MCF 10A (cell line): Measurements from ENCODE around the gene HBE1. TPM values are rescaled to one million over a fixed set of nuclear protein-coding genes. Genes with fewer than 3 reads are reported as not detected.
"Not testable (repeated sequence)": the region's sequence is repeated elsewhere in the genome, so short reads cannot be mapped to it uniquely, and the experiment has no call there.

ENCODE experiments used
- Bru-seq: library from RNA; stranded (reverse); fragments of 400-500 nt; gene quantifications from one replicate; lab custom pipeline; 2021; lab: Mats Ljungman, UMichigan
- BruChase-seq, 2 experiments: library from RNA; stranded (reverse); fragments of 400-500 nt; gene quantifications; one replicate each; lab custom pipeline; 2021; lab: Mats Ljungman, UMichigan
- BruUV-seq: library from RNA; stranded (reverse); fragments of 400-500 nt; replicated peaks from 2 replicates; lab custom pipeline; 2021; lab: Mats Ljungman, UMichigan
- CTCF ChIA-PET: fragments of 300-600 bp; sonication (Branson Sonifier 250); formaldehyde crosslinking; extraction: SDS; loops from one replicate; lab custom pipeline; 2021; ENCODE audit warnings: antibody characterized with exemption, inconsistent platforms; lab: Yijun Ruan, JAX
- POLR2A ChIA-PET: fragments of 300-600, 350-650 bp; sonication (Branson Sonifier 250); formaldehyde crosslinking; extraction: SDS; loops from one replicate; lab custom pipeline; 2020; ENCODE audit warnings: antibody characterized with exemption, inconsistent platforms; lab: Yijun Ruan, JAX
- DNase-seq: peaks from one replicate; pipeline ENCODE4 v3.0.0-alpha.2; 2018; ENCODE audit not compliant: unreplicated experiment
- H3K27ac Mint-ChIP-seq: one replicate; pipeline ENCODE4 v1.8.0; 2022; ENCODE audit warnings: mild to moderate bottlenecking, low read depth, mixed read lengths; ENCODE audit not compliant: unreplicated experiment
- H3K27me3 Mint-ChIP-seq: one replicate; pipeline ENCODE4 v1.8.0; 2022; ENCODE audit warnings: mixed read lengths; ENCODE audit not compliant: insufficient read depth, unreplicated experiment
- H3K36me3 Mint-ChIP-seq: one replicate; pipeline ENCODE4 v1.8.0; 2022; ENCODE audit warnings: mild to moderate bottlenecking, moderate library complexity, mixed read lengths; ENCODE audit not compliant: insufficient read depth, unreplicated experiment
- H3K4me1 Mint-ChIP-seq: one replicate; pipeline ENCODE4 v1.8.0; 2022; ENCODE audit warnings: mixed read lengths; ENCODE audit not compliant: insufficient read depth, unreplicated experiment
- H3K4me3 Mint-ChIP-seq: one replicate; pipeline ENCODE4 v1.8.0; 2022; ENCODE audit warnings: mild to moderate bottlenecking, moderate library complexity, mixed read lengths; ENCODE audit not compliant: unreplicated experiment
- H3K9me3 Mint-ChIP-seq: one replicate; pipeline ENCODE4 v1.8.0; 2022; ENCODE audit warnings: mixed read lengths; ENCODE audit not compliant: unreplicated experiment
- CTCF ChIP-seq: fragments of 200-600 bp; IDR thresholded peaks from one replicate; pipeline ENCODE4 v1.8.0; 2022; ENCODE audit warnings: antibody characterized with exemption, mild to moderate bottlenecking; ENCODE audit not compliant: unreplicated experiment
- intact Hi-C: fragments of 100-400 bp; cut with micrococcal nuclease; formaldehyde crosslinking; loops from 2 replicates; pipeline ENCODE4 v1.14.1; 2022
- long read RNA-seq: library from polyadenylated mRNA; stranded (forward); transcript quantifications from one replicate; pipeline ENCODE4 v2.0.0, GENCODE V29; 2022
- total RNA-seq: library from RNA; stranded (reverse); gene quantifications from 2 replicates; pipeline ENCODE4 v1.2.3, GENCODE V29; 2022

Gene HBE1
- total RNA-seq (not detected in 2 replicates), Bru-seq, nascent RNA (not detected), BruChase-seq, experiment 1, labeled RNA remaining after a 6-hour chase (not detected), BruChase-seq, experiment 2, labeled RNA remaining after a 2-hour chase (not detected)
- long read RNA-seq: 0 reads

DNA sequence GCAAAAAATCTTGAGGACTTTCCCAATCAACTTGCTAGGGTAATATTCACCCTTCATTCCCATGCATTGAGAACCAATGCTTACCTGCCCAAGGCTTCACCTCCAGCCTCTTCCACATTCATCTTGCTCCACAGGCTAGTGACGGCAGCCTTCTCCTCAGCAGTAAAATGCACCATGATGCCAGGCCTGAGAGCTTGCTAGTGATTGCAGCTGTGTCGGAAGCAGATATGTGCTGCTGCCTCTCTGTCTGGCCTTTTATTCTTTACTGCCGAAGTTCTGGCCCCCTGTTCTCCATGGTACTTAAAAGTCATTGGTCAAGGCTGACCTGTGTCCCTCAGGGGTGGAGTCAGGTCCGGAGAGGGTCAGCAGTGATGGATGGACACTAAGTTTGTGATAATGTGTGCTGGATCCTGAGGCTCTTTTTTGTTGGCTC lies at the start of gene HBE1:
Gene HBE1 (minus strand): TSS at position 231 of the 433 bp plus-strand sequence. CDS start 55 bp downstream, at position 176.
- BruUV-seq: no TSS peak
- Mint-ChIP-seq H3K4me1 (no peaks in the 10 kb centered on the region), H3K36me3 (no peaks in the 10 kb centered on the region), H3K27ac (no peak within 1 kb of the TSS), H3K27me3 (peaks cover 36% of the 10 kb centered on the region), H3K9me3 (no peaks in the 10 kb centered on the region), H3K4me3 (no peak within 1 kb of the TSS)
- POLR2A ChIA-PET: no interaction called here
- no peak for DNase-seq
- CTCF ChIA-PET: interaction anchor here (0.7 kb wide), 1 partner anchor 40 kb away, joined by 4 read pairs; no protein-coding TSS in a partner anchor
- intact Hi-C loops: no loop called here
- no peak for TF ChIP-seq CTCF

GRCh38 chr11:5317292-5317691 lies 47.5 kb upstream of the HBE1 start:
- BruUV-seq: no TSS peak
- H3K27ac Mint-ChIP-seq: no peak overlapping the region
- H3K9me3 Mint-ChIP-seq: no peaks in the 10 kb centered on the region
- TF ChIP-seq CTCF: no peak
- no peaks in the 10 kb centered on the region for H3K4me1 Mint-ChIP-seq
- H3K27me3 Mint-ChIP-seq: peaks cover 35% of the 10 kb centered on the region
- no peak for DNase-seq
- H3K36me3 Mint-ChIP-seq: no peaks in the 10 kb centered on the region
- ChIA-PET CTCF (interaction anchor here (0.5 kb wide), 1 partner anchor 293 kb away, joined by 3 read pairs; no protein-coding TSS in a partner anchor), POLR2A (no interaction called here)
- intact Hi-C loops: no loop called here
- no peak overlapping the region for H3K4me3 Mint-ChIP-seq

GRCh38 chr11:5313326-5314023 lies 43.7 kb upstream of the HBE1 start:
- intact Hi-C loops, H3K36me3 Mint-ChIP-seq, H3K9me3 Mint-ChIP-seq, POLR2A ChIA-PET, DNase-seq, H3K27ac Mint-ChIP-seq, BruUV-seq, H3K4me3 Mint-ChIP-seq, H3K4me1 Mint-ChIP-seq: not testable (repeated sequence)
- CTCF ChIA-PET: interaction anchor here (0.7 kb wide), 1 partner anchor 921 kb away, joined by 4 read pairs; no protein-coding TSS in a partner anchor
- peaks cover 24% of the 10 kb centered on the region for H3K27me3 Mint-ChIP-seq

- POLR2A ChIA-PET: no interaction called here
- CTCF ChIA-PET: no interaction called here
- Mint-ChIP-seq H3K27ac (no peak overlapping the region), H3K36me3 (no peaks in the 10 kb centered on the region), H3K27me3 (peaks cover 38% of the 10 kb centered on the region), H3K4me3 (no peak overlapping the region), H3K9me3 (no peaks in the 10 kb centered on the region), H3K4me1 (no peaks in the 10 kb centered on the region)
- DNase-seq: no peak
- TF ChIP-seq CTCF: no peak
- intact Hi-C loops: no loop called here
- no TSS peak for BruUV-seq
Observed at GRCh38 chr11:5310423-5310822, 40.7 kb upstream of the HBE1 start.
